GM12801 (cell line): Measurements from ENCODE around the gene CREG1.

Experiments used
- TF ChIP-seq, protein P1 (sequence below): IDR thresholded peaks from one replicate; pipeline ENCODE4 v1.5.1; 2011; ENCODE audit warnings: control low read depth; ENCODE audit not compliant: insufficient read length; ENCODE audit errors: extremely low read depth

CREG1 gene

DNA sequence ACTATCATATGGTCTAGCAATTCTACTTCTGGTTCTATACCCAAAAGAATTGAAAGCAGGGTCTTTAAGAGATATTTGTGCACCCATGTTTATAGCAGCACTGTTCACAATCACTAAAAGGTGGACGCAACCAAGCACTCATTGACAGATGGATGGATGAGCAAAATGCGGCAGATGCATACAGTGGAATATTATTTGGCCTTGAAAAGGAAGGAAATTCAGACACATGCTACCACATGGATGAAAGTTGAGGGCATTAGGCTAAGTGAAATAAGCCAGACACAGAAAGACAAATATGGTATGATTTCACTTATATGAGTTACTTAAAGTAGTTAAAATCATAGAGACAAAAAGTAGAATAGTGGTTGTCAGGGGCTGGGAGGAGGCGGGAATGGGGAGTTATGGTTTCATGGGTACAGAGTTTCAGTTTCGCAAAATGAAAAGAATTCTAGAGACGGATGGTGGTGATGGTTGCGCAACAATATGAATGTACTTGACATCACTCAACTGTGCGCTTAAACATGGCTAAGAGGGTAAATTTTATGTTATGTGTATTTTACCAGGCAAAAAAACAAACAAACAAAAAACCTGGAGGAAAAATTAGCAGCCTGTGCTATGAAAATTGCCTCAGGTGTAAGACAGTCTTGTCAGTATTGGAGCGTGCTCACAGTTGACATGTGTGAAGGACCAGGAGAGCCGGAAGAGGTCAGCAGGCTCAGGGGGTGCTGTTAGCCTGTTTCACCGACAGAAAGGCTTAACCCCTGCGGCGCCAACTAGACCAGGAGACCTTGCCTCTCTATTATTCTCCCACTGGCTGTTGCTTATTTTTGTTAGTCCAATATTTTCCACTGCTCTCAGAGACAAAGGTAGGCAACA is 61.7 kb downstream of the CREG1 start:
- TF ChIP-seq, protein P1, sequence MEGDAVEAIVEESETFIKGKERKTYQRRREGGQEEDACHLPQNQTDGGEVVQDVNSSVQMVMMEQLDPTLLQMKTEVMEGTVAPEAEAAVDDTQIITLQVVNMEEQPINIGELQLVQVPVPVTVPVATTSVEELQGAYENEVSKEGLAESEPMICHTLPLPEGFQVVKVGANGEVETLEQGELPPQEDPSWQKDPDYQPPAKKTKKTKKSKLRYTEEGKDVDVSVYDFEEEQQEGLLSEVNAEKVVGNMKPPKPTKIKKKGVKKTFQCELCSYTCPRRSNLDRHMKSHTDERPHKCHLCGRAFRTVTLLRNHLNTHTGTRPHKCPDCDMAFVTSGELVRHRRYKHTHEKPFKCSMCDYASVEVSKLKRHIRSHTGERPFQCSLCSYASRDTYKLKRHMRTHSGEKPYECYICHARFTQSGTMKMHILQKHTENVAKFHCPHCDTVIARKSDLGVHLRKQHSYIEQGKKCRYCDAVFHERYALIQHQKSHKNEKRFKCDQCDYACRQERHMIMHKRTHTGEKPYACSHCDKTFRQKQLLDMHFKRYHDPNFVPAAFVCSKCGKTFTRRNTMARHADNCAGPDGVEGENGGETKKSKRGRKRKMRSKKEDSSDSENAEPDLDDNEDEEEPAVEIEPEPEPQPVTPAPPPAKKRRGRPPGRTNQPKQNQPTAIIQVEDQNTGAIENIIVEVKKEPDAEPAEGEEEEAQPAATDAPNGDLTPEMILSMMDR: no peak
